Spleen (tissue), 7 donors: ENCODE measurements around the gene TRIP6.

ENCODE experiments used
- POLR2A ChIP-seq, 3 donors: fragments of 450-650 bp; IDR thresholded peaks; one replicate each; pipeline ENCODE4 v1.5.1; 2017; ENCODE audit warnings: antibody characterized with exemption in 3 of 3, mild to moderate bottlenecking in 1 of 3
- POLR2AphosphoS5 ChIP-seq, 3 donors: sonication (generic); formaldehyde crosslinking; IDR thresholded peaks; one replicate each; pipeline ENCODE4 v1.5.1; 2017; ENCODE audit warnings: antibody characterized with exemption in 3 of 3
- TF ChIP-seq, protein P1 (sequence below), 11 experiments: fragments of 200-600 bp in 7 of 11; fragments of 450-650 bp in 4 of 11; sonication (generic) in 4 of 11; IDR thresholded peaks in 8 of 11; conservative IDR thresholded peaks in 3 of 11; 1 replicate in 7 of 11; 2 replicates in 4 of 11; pipeline versions ENCODE4 v1.4.0 to v1.8.0; 2016 to 2021; ENCODE audit warnings: antibody characterized with exemption in 11 of 11, inconsistent platforms in 4 of 11, mild to moderate bottlenecking in 1 of 11
- donor health status: DM: no; HTN: no; CAD: no; lungs with moderate emphysema.
- donor health status: DM: no; HTN: no; CAD: no.
- donor health status: DM: no; HTN: no; CAD: no.

DNA sequence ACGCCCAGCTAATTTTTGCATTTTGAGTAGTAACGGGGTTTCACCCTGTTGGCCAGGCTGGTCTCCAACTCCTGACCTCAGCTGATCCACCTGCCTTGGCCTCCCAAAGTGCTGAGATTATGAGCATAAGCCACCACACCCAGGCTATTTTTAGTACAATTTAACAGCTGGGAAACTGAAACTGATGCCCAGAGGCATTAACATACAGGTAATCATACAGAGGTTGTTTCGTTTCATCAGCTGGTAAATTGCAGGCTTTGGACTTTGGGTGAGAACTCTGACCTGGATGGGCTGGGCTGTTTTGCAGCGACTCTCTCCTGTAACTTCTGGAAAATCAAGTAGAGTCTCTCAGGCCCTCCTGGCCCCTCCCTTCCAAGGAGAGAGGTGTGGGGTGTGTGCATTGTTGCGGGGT lies 34.7 kb downstream of the TRIP6 start:
- TF ChIP-seq, protein P1, sequence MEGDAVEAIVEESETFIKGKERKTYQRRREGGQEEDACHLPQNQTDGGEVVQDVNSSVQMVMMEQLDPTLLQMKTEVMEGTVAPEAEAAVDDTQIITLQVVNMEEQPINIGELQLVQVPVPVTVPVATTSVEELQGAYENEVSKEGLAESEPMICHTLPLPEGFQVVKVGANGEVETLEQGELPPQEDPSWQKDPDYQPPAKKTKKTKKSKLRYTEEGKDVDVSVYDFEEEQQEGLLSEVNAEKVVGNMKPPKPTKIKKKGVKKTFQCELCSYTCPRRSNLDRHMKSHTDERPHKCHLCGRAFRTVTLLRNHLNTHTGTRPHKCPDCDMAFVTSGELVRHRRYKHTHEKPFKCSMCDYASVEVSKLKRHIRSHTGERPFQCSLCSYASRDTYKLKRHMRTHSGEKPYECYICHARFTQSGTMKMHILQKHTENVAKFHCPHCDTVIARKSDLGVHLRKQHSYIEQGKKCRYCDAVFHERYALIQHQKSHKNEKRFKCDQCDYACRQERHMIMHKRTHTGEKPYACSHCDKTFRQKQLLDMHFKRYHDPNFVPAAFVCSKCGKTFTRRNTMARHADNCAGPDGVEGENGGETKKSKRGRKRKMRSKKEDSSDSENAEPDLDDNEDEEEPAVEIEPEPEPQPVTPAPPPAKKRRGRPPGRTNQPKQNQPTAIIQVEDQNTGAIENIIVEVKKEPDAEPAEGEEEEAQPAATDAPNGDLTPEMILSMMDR (IDR thresholded peaks at IDR 0.05 in 8 of 11, conservative IDR thresholded peaks at IDR 0.05 in 3 of 11) = no peak
- TF ChIP-seq POLR2A (IDR thresholded peaks at IDR 0.05) (no peak), POLR2AphosphoS5 (IDR thresholded peaks at IDR 0.05) (no peak)
